Adrenal gland (tissue), 5 donors: ENCODE results near the gene FABP7.

Experiments
- POLR2A ChIP-seq, 2 donors: fragments of 450-650 bp; IDR thresholded peaks; one replicate each; pipeline ENCODE4 v1.6.1; 2017; ENCODE audit warnings: antibody characterized with exemption in 2 of 2, mild to moderate bottlenecking in 2 of 2, moderate library complexity in 1 of 2
- TF ChIP-seq, protein P1 (sequence below), 6 experiments: fragments of 450-650 bp in 4 of 6; fragments of 200-600 bp in 2 of 6; sonication (generic) in 1 of 6; IDR thresholded peaks; 1 replicate in 5 of 6; 2 replicates in 1 of 6; pipeline versions ENCODE4 v1.5.1 to v1.8.0; 2016 to 2021; ENCODE audit warnings: antibody characterized with exemption in 6 of 6, mild to moderate bottlenecking in 2 of 6, moderate library complexity in 1 of 6
- donor health status: DM: no; HTN: no; CAD: no.

DNA sequence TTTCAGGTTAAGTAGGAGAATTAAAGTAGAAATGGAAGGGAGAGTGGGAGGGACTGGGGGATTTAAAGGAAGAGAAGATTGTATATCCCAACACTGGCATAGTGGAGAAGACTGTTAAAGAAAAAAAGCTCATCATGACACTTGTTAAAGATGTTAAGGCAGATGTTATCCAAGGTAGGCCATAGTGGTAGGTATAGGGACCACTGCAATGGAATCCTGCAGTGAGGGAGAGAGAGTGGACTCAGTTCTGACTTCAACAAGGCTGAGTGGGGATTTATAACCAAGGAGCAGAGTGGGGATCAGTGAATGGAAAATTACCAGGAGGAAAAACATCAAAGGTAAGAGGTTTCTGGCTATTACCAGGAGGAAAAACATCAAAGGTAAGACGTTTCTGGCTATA is 30.7 kb downstream of the FABP7 start:
- TF ChIP-seq, protein P1, sequence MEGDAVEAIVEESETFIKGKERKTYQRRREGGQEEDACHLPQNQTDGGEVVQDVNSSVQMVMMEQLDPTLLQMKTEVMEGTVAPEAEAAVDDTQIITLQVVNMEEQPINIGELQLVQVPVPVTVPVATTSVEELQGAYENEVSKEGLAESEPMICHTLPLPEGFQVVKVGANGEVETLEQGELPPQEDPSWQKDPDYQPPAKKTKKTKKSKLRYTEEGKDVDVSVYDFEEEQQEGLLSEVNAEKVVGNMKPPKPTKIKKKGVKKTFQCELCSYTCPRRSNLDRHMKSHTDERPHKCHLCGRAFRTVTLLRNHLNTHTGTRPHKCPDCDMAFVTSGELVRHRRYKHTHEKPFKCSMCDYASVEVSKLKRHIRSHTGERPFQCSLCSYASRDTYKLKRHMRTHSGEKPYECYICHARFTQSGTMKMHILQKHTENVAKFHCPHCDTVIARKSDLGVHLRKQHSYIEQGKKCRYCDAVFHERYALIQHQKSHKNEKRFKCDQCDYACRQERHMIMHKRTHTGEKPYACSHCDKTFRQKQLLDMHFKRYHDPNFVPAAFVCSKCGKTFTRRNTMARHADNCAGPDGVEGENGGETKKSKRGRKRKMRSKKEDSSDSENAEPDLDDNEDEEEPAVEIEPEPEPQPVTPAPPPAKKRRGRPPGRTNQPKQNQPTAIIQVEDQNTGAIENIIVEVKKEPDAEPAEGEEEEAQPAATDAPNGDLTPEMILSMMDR (IDR thresholded peaks at IDR 0.05) = no peak
- TF ChIP-seq POLR2A (IDR thresholded peaks at IDR 0.05) = no peak
